ENCODE results near the gene TIMM21.

The TIMM21 gene

GRCh38 chr18:74171910-74172606, 23.7 kb downstream of the TIMM21 start:
- peak overlapping the region; percentile 13 for H3K4me3 ChIP-seq (ENCODE audit: control insufficient read depth, low read depth, low read length)
- TF ChIP-seq CTCF (conservative IDR thresholded peaks at IDR 0.05; ENCODE audit: control insufficient read depth, insufficient read depth, low read depth, low read length) = no peak
- no peak for DNase-seq (ENCODE audit: low read depth)

GRCh38 chr18:74172697-74173433, 24.5 kb downstream of the TIMM21 start:
- no peak overlapping the region for H3K4me3 ChIP-seq (ENCODE audit: control insufficient read depth, low read depth, low read length)
- TF ChIP-seq CTCF (conservative IDR thresholded peaks at IDR 0.05; ENCODE audit: control insufficient read depth, insufficient read depth, low read depth, low read length) = no peak
- DNase-seq (ENCODE audit: low read depth) = no peak

GRCh38 chr18:74173434-74173750, 25.1 kb downstream of the TIMM21 start:
- DNase-seq (ENCODE audit: low read depth) = no peak
- no peak for TF ChIP-seq CTCF (conservative IDR thresholded peaks at IDR 0.05; ENCODE audit: control insufficient read depth, insufficient read depth, low read depth, low read length)
- no peak overlapping the region for H3K4me3 ChIP-seq (ENCODE audit: control insufficient read depth, low read depth, low read length)

- no peak overlapping the region for H3K4me3 ChIP-seq (ENCODE audit: control insufficient read depth, low read depth, low read length)
- no peak for TF ChIP-seq CTCF (conservative IDR thresholded peaks at IDR 0.05; ENCODE audit: control insufficient read depth, insufficient read depth, low read depth, low read length)
- DNase-seq (ENCODE audit: low read depth) = no peak
Measured at GRCh38 chr18:74175658-74176057, 27.3 kb downstream of the TIMM21 start.

GRCh38 chr18:74178884-74179283, 30.6 kb downstream of the TIMM21 start:
- H3K4me3 ChIP-seq (ENCODE audit: control insufficient read depth, low read depth, low read length) = no peak overlapping the region
- no peak for DNase-seq (ENCODE audit: low read depth)

GRCh38 chr18:74179623-74180199, 31.4 kb downstream of the TIMM21 start:
- TF ChIP-seq CTCF (conservative IDR thresholded peaks at IDR 0.05; ENCODE audit: control insufficient read depth, insufficient read depth, low read depth, low read length) = no peak
- DNase-seq (ENCODE audit: low read depth) = no peak
- no peak overlapping the region for H3K4me3 ChIP-seq (ENCODE audit: control insufficient read depth, low read depth, low read length)

More at GRCh38 chr18:74178884-74179283, 30.6 kb downstream of the TIMM21 start:
- no peak for TF ChIP-seq CTCF (conservative IDR thresholded peaks at IDR 0.05; ENCODE audit: control insufficient read depth, insufficient read depth, low read depth, low read length)
